Stimulated activated naive B cell treated with anti-CD40 and anti-IgM and Interleukin-4, amounts not matched to agents 10 μg/mL and 1 μg/mL and 100 μg/mL, for 72 hours (primary cell): ENCODE results near the gene CHSY1.

ENCODE experiments used
- ATAC-seq, 2 donors: fragments of 150-1000 bp; cut with Tn5 transposase; replicated peaks; 2 replicates each; pipeline ENCODE4 v1.10.0; 2021; ENCODE audit warnings: moderate library complexity in 1 of 2
- DNase-seq: peaks from one replicate; pipeline ENCODE4 v3.0.0; 2021
- H3K27ac Mint-ChIP-seq: one replicate; pipeline ENCODE4 v1.8.0; 2022; ENCODE audit warnings: mild to moderate bottlenecking, mixed read lengths
- H3K27me3 Mint-ChIP-seq, 2 donors: one replicate each; pipeline ENCODE4 v1.8.0; 2022; ENCODE audit warnings: mixed read lengths in 2 of 2
- H3K36me3 Mint-ChIP-seq, 2 donors: one replicate each; pipeline ENCODE4 v1.8.0; 2022; ENCODE audit warnings: mixed read lengths in 2 of 2, mild to moderate bottlenecking in 1 of 2
- H3K4me1 Mint-ChIP-seq, 2 donors: one replicate each; pipeline ENCODE4 v1.8.0; 2022; ENCODE audit warnings: mixed read lengths in 2 of 2, mild to moderate bottlenecking in 1 of 2
- H3K4me3 Mint-ChIP-seq, 2 donors: one replicate each; pipeline ENCODE4 v1.8.0; 2022; ENCODE audit warnings: mild to moderate bottlenecking in 2 of 2, mixed read lengths in 2 of 2, moderate library complexity in 1 of 2
- H3K9me3 Mint-ChIP-seq, 2 donors: one replicate each; pipeline ENCODE4 v1.8.0; 2022; ENCODE audit warnings: mixed read lengths in 2 of 2, mild to moderate bottlenecking in 1 of 2

CHSY1 gene

DNA sequence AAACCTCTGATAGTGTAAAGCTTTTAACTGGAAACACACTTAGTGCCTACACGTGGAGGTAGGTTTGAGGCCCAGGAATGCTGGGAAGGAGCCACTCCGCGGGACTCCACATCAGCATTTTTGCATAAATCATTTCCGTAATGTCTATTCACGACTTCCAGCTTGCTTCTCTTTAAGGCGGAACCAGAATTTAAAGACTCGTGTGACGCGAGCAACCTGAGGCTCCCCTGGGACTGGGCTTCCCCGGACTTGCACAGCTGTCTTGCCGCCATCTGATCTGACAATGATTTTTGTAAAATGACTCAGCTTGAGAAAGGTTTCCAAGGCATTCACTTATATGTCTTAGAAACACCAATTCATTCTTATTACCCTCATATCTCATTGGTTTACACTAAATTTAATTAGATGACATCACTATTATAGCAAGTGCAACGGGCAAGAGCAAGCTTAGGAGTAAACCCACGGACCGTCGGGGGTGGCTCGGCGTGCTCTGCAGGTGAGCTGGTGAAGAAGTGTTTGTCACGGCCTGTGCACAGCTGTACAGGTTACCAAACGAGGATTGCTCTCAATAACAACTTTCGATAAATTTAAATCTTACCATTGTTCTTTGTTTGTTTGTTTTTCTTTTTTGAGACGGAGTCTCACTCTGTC lies 95.2 kb downstream of the CHSY1 start:
- DNase-seq (peak; percentile 77), ATAC-seq (peak; percentile 82 to 86)
- peaks cover 46 to 59% of the 10 kb centered on the region in 2 donors for H3K4me1 Mint-ChIP-seq
- H3K36me3 Mint-ChIP-seq: peaks cover 2 to 12% of the 10 kb centered on the region in 2 donors
- no peak overlapping the region for H3K4me3 Mint-ChIP-seq
- peaks cover 0 to 2% of the 10 kb centered on the region in 2 donors for H3K9me3 Mint-ChIP-seq
- no peak overlapping the region for H3K27ac Mint-ChIP-seq
- H3K27me3 Mint-ChIP-seq: no peaks in the 10 kb centered on the region

GRCh38 chr15:101156061-101156460 lies 95.8 kb downstream of the CHSY1 start:
- Mint-ChIP-seq H3K27ac (no peak overlapping the region), H3K36me3 (peaks cover 2 to 12% of the 10 kb centered on the region in 2 donors), H3K4me1 (peaks cover 49 to 65% of the 10 kb centered on the region in 2 donors), H3K4me3 (no peak overlapping the region), H3K9me3 (peaks cover 0 to 2% of the 10 kb centered on the region in 2 donors), H3K27me3 (no peaks in the 10 kb centered on the region)
- ATAC-seq (no peak), DNase-seq (no peak)

DNA sequence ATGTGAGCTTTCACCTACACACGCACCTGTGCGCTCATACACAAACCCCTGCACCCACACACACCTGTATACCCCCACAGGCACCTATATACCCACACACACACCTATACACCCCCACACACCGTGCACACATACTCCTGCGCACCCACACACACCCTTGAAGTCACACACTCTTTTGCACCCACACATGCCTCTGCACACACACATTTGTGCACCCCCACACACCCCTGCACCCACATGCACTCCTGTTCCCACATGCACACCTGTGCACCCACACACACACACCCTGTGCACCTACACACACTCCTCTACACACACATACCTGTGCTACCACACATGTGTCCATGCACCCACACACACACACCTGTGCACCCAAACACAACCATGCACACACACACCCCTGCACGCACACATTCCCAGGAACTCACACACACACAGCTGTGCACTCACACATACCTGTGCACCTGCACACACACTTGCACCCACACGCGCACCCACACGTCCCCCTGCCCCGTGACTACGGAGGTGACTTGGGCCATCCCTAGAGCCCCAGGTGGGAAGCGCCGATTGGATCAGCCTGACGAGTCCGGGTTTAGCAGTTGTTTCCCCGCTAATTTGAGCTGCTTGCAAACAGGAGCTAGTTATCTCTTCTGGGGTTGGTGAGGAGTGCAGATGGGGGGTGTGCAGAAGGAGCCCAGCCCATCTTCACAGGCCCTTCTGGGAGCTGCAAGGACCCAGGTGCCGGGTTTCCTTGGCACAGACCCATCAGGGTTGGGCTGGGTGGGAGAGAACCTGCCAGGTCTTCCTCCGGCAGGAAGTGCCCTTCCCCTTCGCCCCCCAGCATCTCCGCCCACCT lies 97.8 kb downstream of the CHSY1 start:
- H3K4me1 Mint-ChIP-seq: peaks cover 41 to 56% of the 10 kb centered on the region in 2 donors
- peak overlapping the region; percentile 2 for H3K27ac Mint-ChIP-seq
- peaks cover 0 to 2% of the 10 kb centered on the region in 2 donors for H3K9me3 Mint-ChIP-seq
- ATAC-seq (no peak), DNase-seq (no peak)
- peaks cover 0 to 8% of the 10 kb centered on the region in 2 donors for H3K36me3 Mint-ChIP-seq
- H3K27me3 Mint-ChIP-seq: peaks cover 0 to 4% of the 10 kb centered on the region in 2 donors
- H3K4me3 Mint-ChIP-seq: no peak overlapping the region

- Mint-ChIP-seq H3K27ac (peak overlapping the region; percentile 42), H3K9me3 (peaks cover 0 to 2% of the 10 kb centered on the region in 2 donors), H3K27me3 (peaks cover 0 to 4% of the 10 kb centered on the region in 2 donors), H3K36me3 (peaks cover 0 to 8% of the 10 kb centered on the region in 2 donors), H3K4me1 (peaks cover 36 to 56% of the 10 kb centered on the region in 2 donors), H3K4me3 (no peak overlapping the region)
- no peak for ATAC-seq
- no peak for DNase-seq
These were observed 98.9 kb downstream of the CHSY1 start for GRCh38 chr15:101152914-101153313.

DNA sequence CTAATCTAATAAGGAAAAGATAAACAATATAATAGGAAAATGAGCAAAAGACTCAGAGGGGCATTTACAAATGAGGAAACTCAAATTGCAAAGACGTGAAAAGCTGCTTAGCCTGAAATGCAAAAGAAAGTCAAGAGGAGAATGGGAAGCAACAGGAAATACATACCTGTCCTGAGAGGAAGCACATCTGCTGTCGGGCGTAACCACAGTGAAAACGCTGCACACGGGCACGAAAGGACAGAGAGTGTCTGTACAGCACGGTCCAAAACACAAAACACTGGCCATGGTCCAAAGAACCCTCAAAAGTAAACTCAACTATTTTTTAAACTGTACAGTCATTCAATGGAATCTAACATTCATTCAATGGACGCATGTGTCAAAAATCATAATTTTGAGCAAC lies 100.6 kb downstream of the CHSY1 start:
- DNase-seq (no peak), ATAC-seq (no peak)
- Mint-ChIP-seq H3K36me3 (peaks cover 0 to 11% of the 10 kb centered on the region in 2 donors), H3K27ac (no peak overlapping the region), H3K4me3 (no peak overlapping the region), H3K9me3 (peaks cover 0 to 2% of the 10 kb centered on the region in 2 donors), H3K4me1 (peaks cover 38 to 55% of the 10 kb centered on the region in 2 donors), H3K27me3 (peaks cover 0 to 8% of the 10 kb centered on the region in 2 donors)

DNA sequence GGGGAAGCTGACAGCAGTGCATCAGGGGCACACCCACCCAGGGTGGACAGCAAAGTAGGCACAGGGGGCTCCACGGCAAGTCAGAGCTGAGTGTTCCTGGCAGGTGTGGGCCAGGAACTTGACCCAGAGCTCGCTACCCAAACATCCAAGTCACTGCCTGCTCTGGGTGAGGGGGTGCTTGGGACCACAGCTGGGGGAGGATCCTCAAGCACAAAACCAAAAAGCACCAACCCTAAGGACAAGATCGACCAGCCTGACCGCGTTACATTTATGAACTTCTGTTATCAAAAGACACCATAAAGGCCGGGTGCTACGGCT lies 101.2 kb downstream of the CHSY1 start:
- Mint-ChIP-seq H3K27ac (no peak overlapping the region), H3K9me3 (peaks cover 0 to 2% of the 10 kb centered on the region in 2 donors), H3K36me3 (peaks cover 0 to 13% of the 10 kb centered on the region in 2 donors), H3K4me3 (no peak overlapping the region), H3K27me3 (peaks cover 0 to 8% of the 10 kb centered on the region in 2 donors), H3K4me1 (peaks cover 36 to 52% of the 10 kb centered on the region in 2 donors)
- ATAC-seq (no peak), DNase-seq (no peak)

DNA sequence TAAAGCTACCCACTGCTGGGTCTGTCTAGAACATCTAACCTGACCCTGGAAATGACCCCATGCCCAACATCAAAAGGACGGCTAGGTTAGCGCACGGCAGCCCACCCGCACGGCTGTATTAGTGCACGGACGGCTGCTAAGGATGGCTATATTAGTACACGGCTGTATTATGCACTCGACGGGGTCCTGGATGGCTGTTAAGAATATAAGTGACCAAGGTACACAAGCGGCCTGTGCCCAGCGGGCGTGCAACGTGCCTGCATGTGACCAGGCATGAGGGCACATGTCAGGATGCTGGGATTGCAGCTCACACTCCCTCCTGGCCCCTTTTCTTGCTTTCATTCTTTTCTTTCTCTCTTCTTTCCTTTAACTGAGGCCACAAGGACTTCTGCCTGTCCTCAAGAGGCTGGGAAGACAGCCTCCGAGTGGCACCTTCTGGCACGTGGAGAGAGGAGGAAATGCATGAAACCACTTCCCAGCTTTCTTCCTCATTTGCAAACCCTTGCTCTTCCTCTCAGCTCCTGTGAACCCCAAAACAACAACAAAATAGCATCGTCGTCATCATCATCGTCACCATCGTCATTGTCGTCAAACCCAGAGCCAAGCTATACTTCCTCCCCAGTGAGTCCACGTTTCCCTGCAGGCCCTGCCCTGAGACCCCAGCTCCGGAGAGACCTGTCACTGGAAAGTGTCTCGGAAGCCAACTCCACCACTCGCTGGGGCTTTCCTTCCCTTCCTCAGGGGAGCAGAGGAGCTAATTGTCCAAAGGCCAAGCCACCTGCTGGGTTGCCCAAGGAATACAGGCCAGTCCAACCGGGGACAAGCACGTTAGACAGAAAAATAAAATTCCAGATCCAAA lies 101.8 kb downstream of the CHSY1 start:
- Mint-ChIP-seq H3K27me3 (peaks cover 0 to 8% of the 10 kb centered on the region in 2 donors), H3K4me3 (no peak overlapping the region), H3K9me3 (peaks cover 0 to 2% of the 10 kb centered on the region in 2 donors), H3K36me3 (peaks cover 0 to 13% of the 10 kb centered on the region in 2 donors), H3K27ac (no peak overlapping the region), H3K4me1 (peaks cover 33 to 52% of the 10 kb centered on the region in 2 donors)
- ATAC-seq (no peak), DNase-seq (no peak)

DNA sequence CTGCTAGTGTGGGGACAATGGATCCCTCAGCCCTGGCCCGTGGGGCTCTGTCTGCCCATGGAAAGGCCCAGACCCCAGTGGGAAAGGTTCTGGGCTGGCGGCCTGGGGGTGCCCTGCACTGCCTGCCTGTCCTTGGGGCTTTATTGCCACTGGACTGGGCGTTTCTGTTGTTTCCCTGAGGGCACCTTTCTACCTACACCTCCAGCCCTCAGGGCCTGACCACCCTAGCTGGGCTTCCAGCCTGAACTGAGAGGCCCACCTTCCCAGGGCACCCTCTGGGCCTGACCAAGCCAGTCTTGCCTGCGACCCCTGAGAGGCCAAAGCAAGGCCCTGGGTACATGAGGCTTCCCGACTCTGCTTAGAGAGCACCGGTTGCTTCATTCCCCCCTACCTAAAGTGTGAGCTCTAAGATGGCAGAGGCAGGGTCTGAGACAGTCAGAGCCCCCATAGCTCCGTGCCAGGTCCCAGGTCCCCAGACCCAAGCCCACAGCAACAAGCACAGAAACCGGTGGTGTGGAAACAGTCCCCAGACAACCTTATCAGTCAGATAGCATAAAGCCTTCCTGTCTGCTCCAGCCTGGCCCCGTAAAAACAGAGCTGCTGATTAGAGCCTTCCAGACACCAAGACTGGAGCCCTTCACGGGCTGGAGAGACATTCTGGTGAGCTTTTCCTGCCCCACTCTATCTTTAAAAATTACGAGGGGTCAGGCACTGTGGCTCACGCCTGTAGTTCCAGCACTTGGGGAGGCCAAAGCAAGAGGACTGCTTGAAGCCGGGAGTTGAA lies 102.8 kb downstream of the CHSY1 start:
- Mint-ChIP-seq H3K36me3 (peaks cover 1 to 12% of the 10 kb centered on the region in 2 donors), H3K27ac (no peak overlapping the region), H3K9me3 (peaks cover 0 to 4% of the 10 kb centered on the region in 2 donors), H3K4me3 (no peak overlapping the region), H3K4me1 (peaks cover 33 to 50% of the 10 kb centered on the region in 2 donors), H3K27me3 (peaks cover 0 to 8% of the 10 kb centered on the region in 2 donors)
- ATAC-seq (no peak), DNase-seq (no peak)

- H3K4me3 Mint-ChIP-seq: no peak overlapping the region
- peaks cover 28 to 47% of the 10 kb centered on the region in 2 donors for H3K4me1 Mint-ChIP-seq
- H3K9me3 Mint-ChIP-seq: peaks cover 0 to 2% of the 10 kb centered on the region in 2 donors
- ATAC-seq (peak; percentile 30 to 32), DNase-seq (no peak)
- peaks cover 0 to 8% of the 10 kb centered on the region in 2 donors for H3K27me3 Mint-ChIP-seq
- peaks cover 1 to 8% of the 10 kb centered on the region in 2 donors for H3K36me3 Mint-ChIP-seq
- no peak overlapping the region for H3K27ac Mint-ChIP-seq
These were observed 103.5 kb downstream of the CHSY1 start for GRCh38 chr15:101148166-101148880.

DNA sequence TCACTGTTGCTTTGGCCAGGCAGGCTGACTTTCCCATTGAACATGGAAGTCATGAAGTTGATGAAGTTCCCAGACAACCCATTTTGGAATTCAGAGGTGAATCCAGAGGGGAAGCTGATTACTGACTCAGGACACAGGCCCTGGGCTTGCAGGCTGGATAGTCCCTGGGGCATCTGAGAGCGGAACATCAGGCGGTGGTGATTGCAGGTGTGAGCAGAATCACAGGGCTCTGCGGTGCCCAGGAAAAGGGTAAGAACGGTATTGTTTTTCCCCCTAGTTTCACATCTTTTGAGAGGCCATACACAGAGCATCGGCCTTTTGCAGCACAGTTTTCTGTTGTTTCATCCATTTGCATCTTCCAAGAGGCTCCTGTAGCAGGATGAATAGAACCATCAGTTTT lies 104.7 kb downstream of the CHSY1 start:
- no peak overlapping the region for H3K4me3 Mint-ChIP-seq

DNA sequence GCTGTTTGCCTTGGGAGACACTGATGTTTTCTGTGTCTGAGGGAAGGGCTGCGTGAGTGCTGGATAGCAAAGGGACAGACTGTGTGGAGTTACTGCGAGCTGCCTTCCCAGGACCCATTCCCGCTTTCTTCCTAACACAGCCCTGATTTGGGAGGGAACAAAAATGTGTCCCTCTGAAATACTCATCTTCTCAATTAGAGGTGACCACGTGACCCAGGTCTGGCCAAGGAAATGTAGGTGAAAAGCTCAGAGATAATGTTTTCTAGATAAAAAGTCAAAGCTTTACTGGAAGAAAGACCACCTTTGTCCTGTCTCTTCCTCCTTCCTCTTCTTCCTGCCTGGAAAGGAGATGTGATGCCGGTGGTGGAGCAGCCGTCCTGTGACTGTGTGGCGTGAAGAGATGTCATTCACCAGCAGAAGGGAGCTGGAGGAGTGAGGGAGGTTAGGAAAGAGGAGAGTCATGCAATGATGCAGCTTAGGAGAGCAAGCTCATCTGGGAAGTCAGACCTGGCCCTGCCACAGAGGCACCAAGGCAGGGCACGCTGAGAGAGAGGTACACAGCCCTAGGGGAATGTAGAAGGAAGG lies 105.6 kb downstream of the CHSY1 start:
- no peak for ATAC-seq
- peaks cover 1 to 8% of the 10 kb centered on the region in 2 donors for H3K36me3 Mint-ChIP-seq
- peaks cover 0 to 8% of the 10 kb centered on the region in 2 donors for H3K27me3 Mint-ChIP-seq
- DNase-seq: no peak
- H3K4me1 Mint-ChIP-seq: peaks cover 24 to 40% of the 10 kb centered on the region in 2 donors
- peaks cover 0 to 4% of the 10 kb centered on the region in 2 donors for H3K9me3 Mint-ChIP-seq
- peak overlapping the region; percentile 62 for H3K27ac Mint-ChIP-seq
- no peak overlapping the region for H3K4me3 Mint-ChIP-seq

More for the DNA sequence above, 104.7 kb downstream of the CHSY1 start:
- ATAC-seq (peak; percentile 79 to 86), DNase-seq (no peak)
- Mint-ChIP-seq H3K36me3 (peaks cover 1 to 8% of the 10 kb centered on the region in 2 donors), H3K27ac (no peak overlapping the region), H3K4me1 (peaks cover 28 to 47% of the 10 kb centered on the region in 2 donors), H3K27me3 (peaks cover 0 to 8% of the 10 kb centered on the region in 2 donors), H3K9me3 (peaks cover 0 to 2% of the 10 kb centered on the region in 2 donors)

GRCh38 chr15:101145362-101145761 lies 106.5 kb downstream of the CHSY1 start:
- Mint-ChIP-seq H3K9me3 (peaks cover 0 to 4% of the 10 kb centered on the region in 2 donors), H3K27ac (no peak overlapping the region), H3K4me1 (peaks cover 20 to 35% of the 10 kb centered on the region in 2 donors), H3K27me3 (peaks cover 0 to 8% of the 10 kb centered on the region in 2 donors), H3K36me3 (peaks cover 1 to 8% of the 10 kb centered on the region in 2 donors), H3K4me3 (no peak overlapping the region)
- ATAC-seq (no peak), DNase-seq (no peak)
